Stimulated activated CD4-positive, alpha-beta T cell treated with anti-CD3 and anti-CD28 coated beads, Interleukin-1b, Interleukin-23, amount 100 ng/mL, for 4 hours (primary cell): ENCODE measurements around the gene ARFGAP1.

Source experiments
- DNase-seq, 2 donors: peaks; one replicate each; pipeline ENCODE4 v3.0.0-alpha.2; 2020; ENCODE audit warnings: low read depth in 2 of 2

ARFGAP1 gene

GRCh38 chr20:63259734-63260460 is 12.7 kb upstream of the ARFGAP1 start:
- DNase-seq = no peak

- DNase-seq = no peak
Observed at GRCh38 chr20:63260521-63260920, 12.1 kb upstream of the ARFGAP1 start.

DNA sequence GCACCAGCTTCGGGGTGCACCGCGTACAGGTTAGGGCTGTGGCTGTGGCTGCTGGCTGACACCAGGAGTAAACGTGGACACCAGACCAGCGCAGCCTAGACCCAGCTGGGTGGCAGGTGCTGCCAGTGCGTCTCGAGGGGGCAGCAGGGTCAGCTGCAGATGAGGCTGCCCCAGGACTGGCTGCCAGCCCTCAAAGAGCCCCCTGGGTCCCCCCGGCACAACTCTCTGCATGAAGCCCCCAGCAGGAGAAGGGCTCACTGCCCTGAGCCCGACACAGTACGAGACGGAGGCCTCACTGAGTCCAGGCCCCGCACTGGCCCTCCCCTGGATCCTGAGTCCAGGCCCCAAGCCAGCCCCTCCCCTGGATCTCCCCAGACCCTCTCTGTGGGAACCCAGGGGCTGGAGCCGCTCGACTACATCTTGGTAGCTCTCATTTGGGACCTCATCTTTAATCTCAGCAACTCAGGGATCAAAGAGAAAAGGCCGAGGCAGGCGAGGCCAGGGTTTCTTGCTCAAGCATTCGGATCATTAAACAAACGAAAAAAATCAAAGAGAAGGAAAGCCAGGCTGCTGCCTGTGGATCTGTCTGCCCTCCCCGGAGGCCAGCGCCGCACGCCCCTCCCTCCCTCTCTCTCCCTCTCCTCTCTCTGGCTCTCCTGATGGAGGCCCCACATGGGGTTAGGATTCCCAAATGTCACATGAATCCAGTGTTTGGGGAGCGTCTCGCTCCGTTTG is 11.4 kb upstream of the ARFGAP1 start:
- DNase-seq = no peak

- DNase-seq = no peak
Observed at GRCh38 chr20:63261795-63262528, 10.7 kb upstream of the ARFGAP1 start.

- no peak for DNase-seq
Observed at GRCh38 chr20:63262836-63263235, 9.8 kb upstream of the ARFGAP1 start.

GRCh38 chr20:63264000-63264399 is 8.6 kb upstream of the ARFGAP1 start:
- DNase-seq = no peak

- no peak for DNase-seq
Observed at GRCh38 chr20:63264519-63264918, 8.1 kb upstream of the ARFGAP1 start.

DNA sequence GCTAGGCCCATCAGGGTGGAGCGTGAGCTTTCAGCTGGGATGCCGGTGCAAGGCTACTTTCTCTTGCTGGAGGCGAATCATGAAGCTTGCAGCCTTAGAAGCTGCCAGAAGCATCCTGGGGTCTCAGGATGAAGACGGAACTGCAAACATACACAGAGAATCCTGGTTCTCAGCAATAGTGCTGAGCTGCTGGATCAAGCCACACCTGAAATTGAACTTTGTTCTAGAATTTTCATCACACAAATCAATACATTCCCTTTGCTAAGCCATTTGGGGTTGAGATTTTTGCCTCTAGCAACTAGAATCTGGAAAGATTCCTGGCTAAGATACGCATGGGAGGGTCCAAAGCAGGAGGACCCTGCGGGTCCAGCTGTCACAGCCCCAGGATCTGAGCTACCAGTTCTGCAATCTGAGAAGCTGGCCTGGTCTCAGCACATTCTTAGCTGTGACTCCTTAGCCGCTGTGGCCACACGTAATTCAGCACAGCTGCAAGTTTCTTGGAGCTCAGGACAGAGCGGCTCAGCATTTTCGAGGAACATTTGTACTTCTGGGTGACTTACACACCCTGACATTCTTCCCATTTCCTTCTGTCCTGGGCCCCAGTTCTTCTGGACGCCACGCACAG is 6.6 kb upstream of the ARFGAP1 start:
- no peak for DNase-seq

DNA sequence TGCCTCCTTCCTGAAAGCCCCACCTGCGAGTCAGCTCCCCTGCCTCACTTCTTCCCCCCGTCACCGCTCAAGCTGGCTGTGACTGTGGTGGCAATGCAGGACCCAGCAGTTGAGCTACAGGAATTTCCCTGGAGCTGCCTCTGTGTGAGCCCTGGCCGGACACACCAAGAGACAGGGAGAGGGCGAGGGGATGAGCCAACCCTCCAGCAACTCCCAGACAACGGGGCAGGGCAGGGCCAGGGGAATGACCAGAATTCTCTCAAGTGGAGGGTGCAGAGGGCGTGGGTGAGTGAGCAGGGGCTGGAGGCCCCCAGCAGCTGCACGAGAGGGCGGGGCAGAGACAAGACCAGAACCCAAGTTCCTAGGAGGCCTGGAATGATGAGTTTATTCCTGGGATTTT is 4.9 kb upstream of the ARFGAP1 start:
- no peak for DNase-seq

DNA sequence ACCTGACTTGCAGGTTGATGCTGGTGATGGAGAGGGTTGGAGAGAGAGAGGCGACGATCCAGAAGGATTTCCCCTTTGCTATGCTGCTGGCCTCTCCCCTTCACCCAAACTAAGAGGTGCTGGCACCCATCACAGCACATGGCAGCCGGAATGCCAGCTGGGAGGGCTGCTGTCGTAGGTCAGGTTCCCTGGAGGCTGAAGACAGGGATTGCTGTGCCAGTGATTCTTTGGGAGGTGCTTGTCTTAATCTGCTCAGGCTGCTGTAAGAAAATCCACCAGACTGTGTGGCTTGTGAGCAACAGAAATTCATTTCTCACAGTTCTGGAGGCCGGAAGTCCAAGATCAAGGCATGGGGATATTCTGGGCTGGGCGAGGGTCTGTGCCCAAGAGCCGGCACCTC is 4.4 kb upstream of the ARFGAP1 start:
- no peak for DNase-seq

- DNase-seq = no peak
Observed at GRCh38 chr20:63268671-63269439, 3.8 kb upstream of the ARFGAP1 start.

- DNase-seq = no peak
Observed at GRCh38 chr20:63269724-63270123, 2.9 kb upstream of the ARFGAP1 start.

- DNase-seq = no peak
Observed at GRCh38 chr20:63270606-63271325, 1.8 kb upstream of the ARFGAP1 start.

- no peak for DNase-seq
Observed at GRCh38 chr20:63273059-63273579, 506 bp downstream of the ARFGAP1 start.

DNA sequence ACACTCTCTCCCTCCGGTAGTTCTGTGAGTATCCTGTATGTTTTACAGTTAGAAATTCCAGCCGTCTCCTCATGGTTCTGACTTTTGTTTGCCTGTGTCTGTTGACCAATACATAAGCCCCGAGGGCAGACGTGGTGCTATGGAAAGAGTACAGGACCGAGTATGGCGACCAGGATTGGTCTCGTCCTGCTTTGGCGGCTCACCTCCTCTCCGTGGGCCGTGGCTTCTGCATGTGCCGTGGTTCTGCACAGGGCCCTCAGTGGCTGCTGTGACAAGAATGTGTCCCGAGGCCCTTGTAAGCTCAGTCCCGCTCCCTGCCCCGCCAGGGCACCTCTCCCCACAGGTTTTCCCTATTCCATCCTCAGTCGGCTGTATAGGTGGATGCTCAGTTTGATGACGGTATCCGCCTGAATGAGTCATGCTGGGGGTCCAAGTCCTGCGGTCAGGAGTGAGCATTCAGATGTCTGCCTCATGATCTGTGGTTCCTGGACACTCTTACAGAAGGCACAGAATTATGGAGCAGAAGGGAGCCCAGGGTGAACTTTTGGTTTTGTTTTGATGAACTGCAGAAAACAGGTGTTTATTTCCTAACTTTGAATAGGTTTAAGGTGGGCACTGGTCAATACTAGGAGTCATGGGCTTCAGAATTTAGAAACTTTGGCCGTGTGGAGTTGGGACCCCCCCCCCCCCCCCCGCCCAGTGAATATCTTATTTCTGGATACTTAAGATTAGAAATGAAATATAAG is 1.2 kb downstream of the ARFGAP1 start:
- DNase-seq = no peak

- no peak for DNase-seq
Observed at GRCh38 chr20:63274381-63275228, 2.0 kb downstream of the ARFGAP1 start.

DNA sequence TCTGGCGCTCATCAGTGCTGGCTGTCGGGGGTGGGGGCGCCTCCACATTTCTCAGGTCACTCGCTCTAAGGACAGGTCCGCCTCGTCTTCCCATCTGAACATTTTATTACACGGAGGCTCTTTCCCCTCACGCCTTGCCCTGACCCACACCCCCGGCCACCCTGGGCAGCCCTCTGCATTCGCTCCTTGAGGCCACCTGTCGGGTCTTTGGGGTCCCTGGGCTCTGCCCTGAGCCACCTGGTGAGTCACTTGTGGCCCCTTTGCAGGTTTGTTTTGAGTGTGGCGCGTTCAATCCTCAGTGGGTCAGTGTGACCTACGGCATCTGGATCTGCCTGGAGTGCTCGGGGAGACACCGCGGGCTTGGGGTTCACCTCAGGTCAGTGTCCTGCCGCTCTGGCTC is 3.2 kb downstream of the ARFGAP1 start:
- DNase-seq = no peak

- no peak for DNase-seq
Observed at GRCh38 chr20:63276956-63277355, 4.3 kb downstream of the ARFGAP1 start.
